HL-60 (cell line): ENCODE data around the gene TMEM178A.

Source experiments
- CTCF ChIP-seq: IDR thresholded peaks from one replicate; pipeline ENCODE4 v1.5.1; 2011; ENCODE audit warnings: low read length, control low read depth, inconsistent platforms; ENCODE audit not compliant: insufficient read depth
- GABPA ChIP-seq: IDR thresholded peaks from 2 replicates; pipeline ENCODE4 v1.6.1; 2012; ENCODE audit warnings: low read depth
- POLR2AphosphoS5 ChIP-seq: IDR thresholded peaks from 2 replicates; pipeline ENCODE4 v1.6.1; 2012; ENCODE audit warnings: low read depth

- no peak for TF ChIP-seq CTCF
- TF ChIP-seq GABPA, result no peak
- no peak for TF ChIP-seq POLR2AphosphoS5
Observed at GRCh38 chr2:39683022-39683699, 17.4 kb downstream of the TMEM178A start.
